Ascending aorta (tissue), 2 donors: ENCODE data around the gene SH2D2A. TPM values are rescaled to one million over a fixed set of nuclear protein-coding genes. Genes with fewer than 3 reads are reported as not detected.

ENCODE experiments used
- DNase-seq, 2 donors: peaks; one replicate each; pipeline ENCODE4 v3.0.0-alpha.2; 2019; ENCODE audit warnings: low spot score in 2 of 2
- H3K27ac ChIP-seq, 2 donors: fragments of 200-600 bp; sonication (generic); one replicate each; pipeline ENCODE4 v1.5.1; 2016 to 2017; ENCODE audit warnings: mild to moderate bottlenecking in 1 of 2
- H3K27me3 ChIP-seq: fragments of 200-600 bp; sonication (generic); one replicate; pipeline ENCODE4 v1.5.1; 2017
- H3K36me3 ChIP-seq, 2 donors: fragments of 200-600 bp; sonication (generic); one replicate each; pipeline ENCODE4 v1.5.1; 2016
- H3K4me1 ChIP-seq, 2 donors: fragments of 200-600 bp; sonication (generic); one replicate each; pipeline ENCODE4 v1.5.1; 2016 to 2017; ENCODE audit warnings: mild to moderate bottlenecking in 1 of 2
- H3K4me3 ChIP-seq, 2 donors: fragments of 200-600 bp; sonication (generic); one replicate each; pipeline ENCODE4 v1.5.1; 2016 to 2017; ENCODE audit warnings: mild to moderate bottlenecking in 1 of 2
- H3K9me3 ChIP-seq, 2 donors: fragments of 200-600 bp; sonication (generic); one replicate each; pipeline ENCODE4 v1.5.1; 2016
- CTCF ChIP-seq, 3 experiments: fragments of 200-600 bp in 2 of 3; fragments of 450-650 bp in 1 of 3; sonication (generic) in 2 of 3; IDR thresholded peaks; one replicate each; pipeline ENCODE4 v1.5.1; 2016 to 2019; ENCODE audit warnings: antibody characterized with exemption in 3 of 3, mild to moderate bottlenecking in 1 of 3, moderate library complexity in 1 of 3
- intact Hi-C: fragments of 100-400 bp; cut with DNase I; formaldehyde crosslinking; loops from one replicate; pipeline ENCODE4 v1.15.1; 2023
- total RNA-seq: library from RNA; depleted of rRNA; stranded (reverse); fragments of >200 nt; gene quantifications from one replicate; pipeline ENCODE4 v1.1.0, GENCODE V29; 2016

Gene SH2D2A
- total RNA-seq, 1 donor from 2014 or later, result not detected

GRCh38 chr1:156862997-156863599 is 46.5 kb upstream of the SH2D2A start:
- peaks cover 13% of the 10 kb centered on the region for H3K27me3 ChIP-seq
- no peak overlapping the region for H3K4me3 ChIP-seq
- intact Hi-C loops, result no loop called here
- H3K27ac ChIP-seq, result no peak overlapping the region
- TF ChIP-seq CTCF (IDR thresholded peaks at IDR 0.05), result no peak
- no peaks in the 10 kb centered on the region for H3K9me3 ChIP-seq
- H3K4me1 ChIP-seq, result peaks cover 3 to 21% of the 10 kb centered on the region in 2 donors
- DNase-seq, result no peak
- H3K36me3 ChIP-seq, result no peaks in the 10 kb centered on the region

DNA sequence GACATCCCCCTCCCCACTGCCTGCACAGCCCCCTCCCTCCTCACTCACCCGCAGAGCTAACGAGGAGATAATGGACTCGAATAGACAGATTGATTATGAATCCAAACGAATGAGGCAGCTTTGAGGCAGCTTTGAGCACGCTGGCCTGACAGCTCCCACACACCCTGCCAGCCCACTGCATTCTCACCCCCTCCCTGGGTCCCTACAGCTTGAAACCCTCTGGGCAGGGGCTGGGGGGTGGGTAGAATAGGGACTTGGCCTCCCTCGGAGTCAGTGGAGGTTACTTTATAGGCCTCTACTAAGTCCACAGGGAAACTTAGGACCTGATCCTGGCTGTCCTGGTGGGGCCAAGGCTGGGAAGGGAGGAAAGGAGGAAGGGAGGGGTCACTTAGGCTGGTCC is 45.9 kb upstream of the SH2D2A start:
- H3K36me3 ChIP-seq, result no peaks in the 10 kb centered on the region
- no peak for DNase-seq
- peaks cover 3 to 21% of the 10 kb centered on the region in 2 donors for H3K4me1 ChIP-seq
- no peak overlapping the region for H3K27ac ChIP-seq
- intact Hi-C loops, result no loop called here
- peaks cover 13% of the 10 kb centered on the region for H3K27me3 ChIP-seq
- H3K9me3 ChIP-seq, result no peaks in the 10 kb centered on the region
- H3K4me3 ChIP-seq, result no peak overlapping the region
- no peak for TF ChIP-seq CTCF (IDR thresholded peaks at IDR 0.05)

DNA sequence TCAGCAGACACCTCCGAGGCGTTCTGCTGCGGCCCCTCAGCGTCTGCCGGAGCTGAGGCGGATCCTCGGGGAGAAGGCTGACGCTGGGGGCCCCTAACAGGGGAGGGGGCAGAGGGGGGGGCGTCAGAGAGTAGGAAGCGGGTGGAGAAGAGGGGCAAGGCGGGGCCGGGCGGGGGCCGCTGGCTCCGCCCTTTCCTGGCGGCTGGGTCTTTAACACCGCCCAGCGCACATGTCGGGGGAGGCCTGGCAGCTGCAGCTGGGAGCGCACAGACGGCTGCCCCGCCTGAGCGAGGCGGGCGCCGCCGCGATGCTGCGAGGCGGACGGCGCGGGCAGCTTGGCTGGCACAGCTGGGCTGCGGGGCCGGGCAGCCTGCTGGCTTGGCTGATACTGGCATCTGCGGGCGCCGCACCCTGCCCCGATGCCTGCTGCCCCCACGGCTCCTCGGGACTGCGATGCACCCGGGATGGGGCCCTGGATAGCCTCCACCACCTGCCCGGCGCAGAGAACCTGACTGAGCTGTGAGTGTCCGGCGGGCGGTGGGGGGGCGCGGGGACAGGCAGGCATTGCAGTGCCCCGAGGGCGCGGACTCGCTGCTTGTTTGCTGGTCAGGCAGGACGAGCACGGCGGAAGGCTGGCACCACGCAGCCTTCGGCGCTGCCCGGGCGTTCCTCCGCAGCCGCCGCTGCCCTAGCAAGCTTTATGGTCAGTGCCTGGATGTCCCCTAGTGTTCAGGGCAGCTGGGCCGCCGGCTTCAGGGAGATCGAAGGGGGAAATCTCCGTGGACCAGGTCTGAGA is 44.2 kb upstream of the SH2D2A start, which contains the start of gene NTRK1:
TSS of gene NTRK1 (plus strand) at position 238 of the 796 bp plus-strand sequence. CDS start at position 308, 70 bp downstream.
- Histone ChIP-seq H3K36me3 (no peaks in the 10 kb centered on the region), H3K4me1 (peaks cover 3 to 21% of the 10 kb centered on the region in 2 donors), H3K9me3 (no peaks in the 10 kb centered on the region), H3K27me3 (peaks cover 13% of the 10 kb centered on the region), H3K27ac (no peak within 1 kb of the TSS), H3K4me3 (peak within 1 kb of the TSS; percentile 20 to 49)
- TF ChIP-seq CTCF (IDR thresholded peaks at IDR 0.05), result no peak
- intact Hi-C loops, result no loop called here
- DNase-seq, result no peak

GRCh38 chr1:156860113-156860627 is 43.5 kb upstream of the SH2D2A start:
- intact Hi-C loops, result no loop called here
- no peak overlapping the region for H3K27ac ChIP-seq
- no peaks in the 10 kb centered on the region for H3K9me3 ChIP-seq
- no peaks in the 10 kb centered on the region for H3K36me3 ChIP-seq
- TF ChIP-seq CTCF (IDR thresholded peaks at IDR 0.05), result peak; percentile 50 to 63 (median 63)
- H3K4me1 ChIP-seq, result peaks cover 3 to 21% of the 10 kb centered on the region in 2 donors
- DNase-seq, result no peak
- peaks cover 13% of the 10 kb centered on the region for H3K27me3 ChIP-seq
- peak overlapping the region; percentile 20 to 49 for H3K4me3 ChIP-seq

DNA sequence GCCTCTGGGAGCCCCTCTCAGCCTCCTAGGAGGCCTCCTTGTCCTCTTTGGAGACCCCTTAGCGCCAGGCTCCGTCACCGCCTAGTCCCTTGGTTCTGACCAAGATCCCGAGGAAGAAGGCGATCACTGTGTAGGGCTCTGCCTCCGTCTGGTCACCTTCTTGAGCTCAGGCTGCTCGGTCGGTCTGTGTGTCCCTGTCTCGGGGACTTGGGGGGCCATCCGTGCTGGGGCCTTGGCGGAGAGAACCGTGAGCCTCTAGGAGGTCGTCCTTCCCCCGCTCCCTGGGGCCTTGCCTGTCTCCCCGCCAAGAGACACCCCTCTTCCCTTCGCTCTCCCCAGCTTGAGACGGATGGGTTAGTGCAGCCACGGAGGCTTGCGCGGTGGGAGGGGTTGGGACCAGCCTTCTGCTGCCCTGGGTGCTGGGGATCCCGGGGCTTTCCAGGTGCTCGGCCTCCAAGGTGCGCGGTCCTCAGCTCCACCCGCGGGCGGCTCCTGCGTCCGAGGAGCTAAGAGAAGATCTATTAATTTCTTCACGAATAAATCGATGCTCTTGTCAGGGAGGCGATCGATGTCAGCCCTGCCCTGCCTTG is 43.0 kb upstream of the SH2D2A start:
- intact Hi-C loops, result no loop called here
- Histone ChIP-seq H3K27ac (no peak overlapping the region), H3K36me3 (no peaks in the 10 kb centered on the region), H3K4me1 (peaks cover 3 to 21% of the 10 kb centered on the region in 2 donors), H3K4me3 (peak overlapping the region; percentile 20 to 49), H3K27me3 (peaks cover 13% of the 10 kb centered on the region), H3K9me3 (no peaks in the 10 kb centered on the region)
- no peak for DNase-seq
- TF ChIP-seq CTCF (IDR thresholded peaks at IDR 0.05), result no peak
